Colonic mucosa (tissue), 4 donors: ENCODE data around the gene SEPTIN3. TPM values are rescaled to one million over a fixed set of nuclear protein-coding genes. Genes with fewer than 3 reads are reported as not detected.

ENCODE experiments used
- DNase-seq: peaks from one replicate; pipeline ENCODE4 v3.0.0-alpha.2; 2020
- H3K27ac ChIP-seq: fragments of 200-600 bp; one replicate; pipeline ENCODE4 v1.8.0; 2021
- H3K27me3 ChIP-seq: fragments of 200-600 bp; one replicate; pipeline ENCODE4 v1.8.0; 2021
- H3K36me3 ChIP-seq: fragments of 200-600 bp; one replicate; pipeline ENCODE4 v1.8.0; 2021
- H3K4me1 ChIP-seq: fragments of 200-600 bp; one replicate; pipeline ENCODE4 v1.8.0; 2021; ENCODE audit warnings: mild to moderate bottlenecking
- H3K4me3 ChIP-seq: fragments of 200-600 bp; one replicate; pipeline ENCODE4 v1.8.0; 2021
- H3K9ac ChIP-seq, 2 donors: one replicate each; pipeline ENCODE4 v1.7.0; 2013; ENCODE audit warnings: control low read depth in 2 of 2, low read depth in 2 of 2, low read length in 2 of 2
- H3K9me3 ChIP-seq: fragments of 200-600 bp; one replicate; pipeline ENCODE4 v1.8.0; 2021
- intact Hi-C: fragments of 100-400 bp; cut with DNase I; formaldehyde crosslinking; loops from one replicate; pipeline ENCODE4 v1.14.1; 2022
- total RNA-seq, 2 donors: library from RNA; stranded (reverse); fragmentation: NEBNext Ultra II Directional in 1 of 2; extraction: Animal tissue kit (Norgen Biotek cat#: 25700) in 1 of 2; gene quantifications; one replicate each; pipeline ENCODE4 v1.2.1, GENCODE V29; 2021
- TF ChIP-seq, protein P1 (sequence below): fragments of 200-600 bp; IDR thresholded peaks from one replicate; pipeline ENCODE4 v1.8.0; 2022; ENCODE audit warnings: antibody characterized with exemption, mild to moderate bottlenecking
- donor health status: healthy.
- donor health status: DM: no; HTN: no; CAD: no.
- donor health status: DM: no; HTN: no; CAD: no.

SEPTIN3 gene
- total RNA-seq, 2 donors from 2014 or later, result 0.20 to 0.69 TPM

DNA sequence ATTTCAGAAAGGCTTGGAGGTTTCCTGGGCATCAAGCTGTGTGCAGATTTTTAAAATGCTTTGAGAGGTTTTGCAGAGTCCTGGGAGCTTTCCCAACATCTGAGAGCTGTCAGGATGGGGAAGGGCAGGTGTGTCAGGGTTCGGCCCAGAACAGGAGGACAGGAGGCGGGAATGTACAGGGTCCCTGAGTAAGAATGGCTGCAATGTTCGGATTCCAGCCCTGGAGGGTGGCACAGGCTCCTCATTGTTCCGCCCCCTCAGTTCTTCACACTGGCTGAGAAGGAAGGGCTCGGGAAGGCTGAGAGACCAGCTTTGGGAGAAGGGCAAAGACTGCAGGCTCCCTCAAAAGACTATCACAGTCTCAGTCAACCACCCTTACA lies 5.1 kb upstream of the SEPTIN3 start:
- TF ChIP-seq, protein P1, sequence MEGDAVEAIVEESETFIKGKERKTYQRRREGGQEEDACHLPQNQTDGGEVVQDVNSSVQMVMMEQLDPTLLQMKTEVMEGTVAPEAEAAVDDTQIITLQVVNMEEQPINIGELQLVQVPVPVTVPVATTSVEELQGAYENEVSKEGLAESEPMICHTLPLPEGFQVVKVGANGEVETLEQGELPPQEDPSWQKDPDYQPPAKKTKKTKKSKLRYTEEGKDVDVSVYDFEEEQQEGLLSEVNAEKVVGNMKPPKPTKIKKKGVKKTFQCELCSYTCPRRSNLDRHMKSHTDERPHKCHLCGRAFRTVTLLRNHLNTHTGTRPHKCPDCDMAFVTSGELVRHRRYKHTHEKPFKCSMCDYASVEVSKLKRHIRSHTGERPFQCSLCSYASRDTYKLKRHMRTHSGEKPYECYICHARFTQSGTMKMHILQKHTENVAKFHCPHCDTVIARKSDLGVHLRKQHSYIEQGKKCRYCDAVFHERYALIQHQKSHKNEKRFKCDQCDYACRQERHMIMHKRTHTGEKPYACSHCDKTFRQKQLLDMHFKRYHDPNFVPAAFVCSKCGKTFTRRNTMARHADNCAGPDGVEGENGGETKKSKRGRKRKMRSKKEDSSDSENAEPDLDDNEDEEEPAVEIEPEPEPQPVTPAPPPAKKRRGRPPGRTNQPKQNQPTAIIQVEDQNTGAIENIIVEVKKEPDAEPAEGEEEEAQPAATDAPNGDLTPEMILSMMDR, result no peak
- intact Hi-C loops, result no loop called here

DNA sequence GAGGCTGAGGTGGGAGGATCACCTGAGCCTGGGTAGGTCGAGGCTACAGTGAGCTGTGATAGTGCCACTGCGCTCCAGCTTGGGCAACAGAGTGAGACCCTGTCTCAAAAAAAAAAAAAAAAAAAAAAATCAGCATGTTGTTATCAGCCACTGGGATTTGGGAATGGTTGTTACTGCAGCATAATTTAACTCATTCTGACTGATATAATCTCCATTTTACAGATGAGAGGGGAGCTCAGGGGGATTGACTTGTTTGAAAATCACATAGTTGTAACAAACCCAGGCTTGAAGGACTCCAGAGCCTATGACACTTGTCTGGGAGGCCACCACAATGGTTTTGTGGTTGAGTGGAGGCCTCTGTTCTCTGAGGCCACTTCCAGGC lies 3.0 kb upstream of the SEPTIN3 start:
- no peak overlapping the region for H3K27ac ChIP-seq
- H3K4me3 ChIP-seq, result no peak overlapping the region
- DNase-seq, result no peak
- H3K9ac ChIP-seq, result no peak overlapping the region
- TF ChIP-seq, protein P1, result no peak
- no peaks in the 10 kb centered on the region for H3K27me3 ChIP-seq
- no peaks in the 10 kb centered on the region for H3K9me3 ChIP-seq
- H3K4me1 ChIP-seq, result no peaks in the 10 kb centered on the region
- no peaks in the 10 kb centered on the region for H3K36me3 ChIP-seq
- intact Hi-C loops, result no loop called here

More for the DNA sequence above, 5.1 kb upstream of the SEPTIN3 start:
- H3K27ac ChIP-seq, result no peak overlapping the region
- H3K36me3 ChIP-seq, result no peaks in the 10 kb centered on the region
- no peak overlapping the region for H3K9ac ChIP-seq
- no peak for DNase-seq
- H3K4me3 ChIP-seq, result no peak overlapping the region
- no peaks in the 10 kb centered on the region for H3K27me3 ChIP-seq
- no peaks in the 10 kb centered on the region for H3K9me3 ChIP-seq
- no peaks in the 10 kb centered on the region for H3K4me1 ChIP-seq

DNA sequence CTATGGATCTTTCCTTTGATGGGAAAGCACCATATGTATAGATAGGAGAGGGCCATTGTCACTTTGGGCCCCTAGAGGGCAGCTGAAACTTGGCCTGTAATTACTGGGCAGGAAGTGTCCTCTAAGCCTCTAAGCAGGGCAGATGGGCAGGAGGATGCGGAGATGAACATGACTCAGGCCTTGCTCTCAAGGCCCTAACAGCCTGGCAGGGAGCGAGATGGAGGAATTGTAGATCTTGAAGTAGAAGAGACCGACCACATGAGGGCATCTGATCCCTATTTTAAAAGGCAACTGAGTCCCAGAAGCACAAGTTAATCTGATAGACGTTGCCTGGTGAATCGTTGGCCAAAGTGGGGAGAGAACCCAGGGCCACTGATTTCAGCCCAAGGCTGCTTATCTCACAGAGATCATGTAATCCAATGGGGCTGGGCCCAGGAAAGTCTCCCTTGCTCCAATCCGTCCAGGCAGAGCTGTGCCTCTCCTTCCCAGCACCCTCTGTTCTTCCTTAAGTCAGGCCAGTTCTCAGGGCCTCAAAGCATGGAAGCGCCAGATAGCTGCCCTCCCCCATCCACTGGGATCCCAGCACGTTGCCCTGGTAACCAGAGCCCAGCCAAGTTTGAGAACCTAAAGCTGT lies 2.5 kb upstream of the SEPTIN3 start:
- Histone ChIP-seq H3K4me1 (no peaks in the 10 kb centered on the region), H3K9me3 (no peaks in the 10 kb centered on the region), H3K27me3 (no peaks in the 10 kb centered on the region), H3K36me3 (no peaks in the 10 kb centered on the region), H3K4me3 (no peak overlapping the region), H3K27ac (no peak overlapping the region), H3K9ac (no peak overlapping the region)
- intact Hi-C loops, result no loop called here
- DNase-seq, result peak; percentile 49
- TF ChIP-seq, protein P1, result peak; percentile 33

DNA sequence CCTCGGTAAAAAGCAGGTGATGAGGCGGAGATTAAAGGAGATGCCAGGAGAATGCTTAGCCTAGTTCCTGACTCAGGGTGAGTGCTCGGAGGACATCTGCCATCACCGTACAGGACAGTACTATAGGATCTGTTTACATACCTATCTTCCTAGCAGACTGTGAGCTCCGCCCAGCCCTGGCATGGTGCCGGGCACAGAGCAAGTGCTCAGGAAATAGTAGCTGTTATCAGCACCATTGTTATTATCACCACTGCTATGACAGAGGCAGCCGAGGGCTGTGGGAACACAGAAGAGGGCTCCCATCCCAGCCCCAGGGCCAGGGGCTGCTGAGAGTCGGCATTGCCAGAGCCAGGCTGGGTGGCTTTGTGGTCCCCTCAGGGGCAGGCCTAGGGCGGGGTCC lies 642 bp upstream of the SEPTIN3 start:
- TF ChIP-seq, protein P1, result no peak
- peak; percentile 50 for DNase-seq
- intact Hi-C loops, result no loop called here

DNA sequence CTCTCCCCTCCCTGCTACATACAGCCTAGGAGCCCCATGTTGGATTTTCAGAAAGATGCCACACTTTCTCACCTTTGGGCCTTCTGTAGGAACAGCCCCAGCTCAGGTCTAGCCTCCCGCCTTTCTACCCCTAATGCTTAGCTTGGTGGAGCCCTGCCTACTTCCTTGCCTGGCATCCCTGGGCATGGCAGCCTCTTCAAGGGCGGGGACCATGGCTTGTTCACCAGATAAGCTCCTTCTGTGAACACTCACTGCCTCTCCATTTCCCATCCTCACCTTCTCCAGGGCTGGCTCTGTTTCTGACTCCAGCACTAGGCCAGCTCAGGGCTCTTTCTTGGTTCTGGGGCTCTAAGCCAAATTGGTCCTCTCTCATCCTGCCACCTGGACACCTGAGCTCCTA lies 1.4 kb downstream of the SEPTIN3 start:
- H3K27ac ChIP-seq, result no peak overlapping the region
- H3K9me3 ChIP-seq, result no peaks in the 10 kb centered on the region
- no peak overlapping the region for H3K9ac ChIP-seq
- intact Hi-C loops, result loop anchor here (10.0 kb wide), 1 partner anchor 464 kb away; the partner anchor contains the start of gene NFAM1
- no peaks in the 10 kb centered on the region for H3K36me3 ChIP-seq
- no peaks in the 10 kb centered on the region for H3K4me1 ChIP-seq
- H3K27me3 ChIP-seq, result peaks cover 4% of the 10 kb centered on the region
- DNase-seq, result no peak
- TF ChIP-seq, protein P1, result no peak
- H3K4me3 ChIP-seq, result no peak overlapping the region

More for the DNA sequence above, 642 bp upstream of the SEPTIN3 start:
- no peaks in the 10 kb centered on the region for H3K27me3 ChIP-seq
- no peak overlapping the region for H3K4me3 ChIP-seq
- no peak overlapping the region for H3K9ac ChIP-seq
- no peak overlapping the region for H3K27ac ChIP-seq
- no peaks in the 10 kb centered on the region for H3K36me3 ChIP-seq
- H3K4me1 ChIP-seq, result no peaks in the 10 kb centered on the region
- no peaks in the 10 kb centered on the region for H3K9me3 ChIP-seq
